Naive B cell (primary cell): ENCODE data around the gene BRPF1. TPM values are rescaled to one million over a fixed set of nuclear protein-coding genes. Genes with fewer than 3 reads are reported as not detected.
"Not testable (repeated sequence)": the region's sequence is repeated elsewhere in the genome, so short reads cannot be mapped to it uniquely, and the experiment has no call there.

Source experiments
- ATAC-seq, 2 donors: fragments of 150-1000 bp; cut with Tn5 transposase; 2 replicates each; pipeline ENCODE4 v1.10.0; 2021; ENCODE audit warnings: low read depth in 2 of 2, mild to moderate bottlenecking in 2 of 2, moderate library complexity in 2 of 2
- DNase-seq: peaks from one replicate; pipeline ENCODE4 v3.0.0; 2022
- H3K27ac Mint-ChIP-seq, 6 donors: one replicate each; pipeline ENCODE4 v1.8.0; 2020 to 2022; ENCODE audit warnings: mild to moderate bottlenecking in 6 of 6, mixed read lengths in 6 of 6, moderate library complexity in 5 of 6, inconsistent platforms in 2 of 6
- H3K27me3 Mint-ChIP-seq, 3 donors: one replicate each; pipeline ENCODE4 v1.8.0; 2021 to 2022; ENCODE audit warnings: mixed read lengths in 3 of 3, mild to moderate bottlenecking in 1 of 3
- H3K36me3 Mint-ChIP-seq, 2 donors: one replicate each; pipeline ENCODE4 v1.8.0; 2020 to 2022; ENCODE audit warnings: mixed read lengths in 2 of 2, inconsistent platforms in 1 of 2, mild to moderate bottlenecking in 1 of 2
- H3K4me1 Mint-ChIP-seq, 3 donors: one replicate each; pipeline ENCODE4 v1.8.0; 2020 to 2022; ENCODE audit warnings: mixed read lengths in 3 of 3, inconsistent platforms in 1 of 3, mild to moderate bottlenecking in 1 of 3, moderate library complexity in 1 of 3
- H3K4me3 Mint-ChIP-seq, 8 donors: one replicate each; pipeline ENCODE4 v1.8.0; 2020 to 2022; ENCODE audit warnings: mild to moderate bottlenecking in 8 of 8, mixed read lengths in 8 of 8, moderate library complexity in 8 of 8, inconsistent platforms in 2 of 8
- H3K9me3 Mint-ChIP-seq, 7 donors: one replicate each; pipeline ENCODE4 v1.8.0; 2020 to 2022; ENCODE audit warnings: mixed read lengths in 7 of 7, mild to moderate bottlenecking in 5 of 7, inconsistent platforms in 2 of 7, moderate library complexity in 1 of 7
- polyA plus RNA-seq, 6 donors: library from polyadenylated mRNA; unstranded; fragments of 300-500 nt; fragmentation: Illumina TruSeq; gene quantifications; one replicate each; pipeline ENCODE4 v1.2.3, GENCODE V29; 2021; ENCODE audit warnings: low read depth in 6 of 6

BRPF1 gene
- polyA plus RNA-seq, 6 donors from 2014 or later, result 3.0 to 22.0 (median 9.0) TPM

DNA sequence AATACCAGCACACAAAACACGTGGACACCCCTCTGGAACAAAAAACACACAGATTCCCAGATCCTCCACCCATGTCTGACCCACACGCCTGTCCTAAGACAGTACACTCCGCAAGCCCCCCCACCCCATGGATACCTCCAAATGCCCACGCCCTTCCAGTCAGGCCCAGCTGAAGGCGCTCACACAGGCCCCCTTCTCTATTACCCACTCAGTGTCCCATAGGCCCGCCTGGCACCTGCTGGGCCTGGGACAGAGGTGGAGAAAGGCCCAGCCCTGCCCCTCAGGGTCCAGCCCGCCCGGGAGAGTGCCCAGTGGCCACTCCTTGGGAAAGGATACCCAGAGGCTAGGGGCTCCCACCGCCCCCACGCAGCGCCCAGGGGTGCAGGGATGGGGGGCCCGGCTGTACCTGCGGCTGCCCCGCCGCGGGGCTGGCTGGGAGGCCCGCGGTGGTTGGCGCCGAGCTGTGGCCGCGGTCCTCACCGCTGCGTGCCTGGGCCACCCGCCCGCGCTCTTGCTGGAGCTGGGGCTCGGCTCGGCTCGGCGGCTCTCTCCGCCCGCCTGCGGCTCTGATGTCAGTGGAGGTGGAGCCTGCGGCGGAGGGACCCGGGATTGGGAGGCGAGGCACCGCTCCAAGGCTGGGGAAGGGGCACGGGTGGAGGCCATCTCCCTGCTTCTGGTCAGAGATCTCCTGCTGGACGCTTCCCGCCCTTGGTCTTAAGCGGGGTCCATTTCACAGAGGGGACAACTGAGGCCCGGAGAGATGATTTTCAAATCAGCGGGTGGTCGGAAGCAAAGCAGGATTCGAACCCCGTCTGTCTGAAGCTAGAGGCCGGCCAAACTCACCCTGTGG is 38.1 kb downstream of the BRPF1 start, which contains the start of gene CAMK1:
Gene CAMK1 (minus strand): TSS at position 522 of the 850 bp plus-strand sequence. CDS start 2,198 bp downstream, outside the sequence.
- peaks cover 34 to 43% (median 40%) of the 10 kb centered on the region in 3 donors for H3K4me1 Mint-ChIP-seq
- H3K4me3 Mint-ChIP-seq, result peak within 1 kb of the TSS; percentile 64 to 93 (median 75)
- peaks cover 0 to 17% (median 11%) of the 10 kb centered on the region in 3 donors for H3K27me3 Mint-ChIP-seq

GRCh38 chr3:9770276-9770812 is 38.8 kb downstream of the BRPF1 start:
- Mint-ChIP-seq H3K27ac (peak overlapping the region in 1 of 6 donors; percentile 44), H3K4me1 (peaks cover 36 to 43% (median 40%) of the 10 kb centered on the region in 3 donors), H3K36me3 (no peaks in the 10 kb centered on the region), H3K9me3 (no peaks in the 10 kb centered on the region), H3K27me3 (peaks cover 0 to 17% (median 11%) of the 10 kb centered on the region in 3 donors), H3K4me3 (peak overlapping the region in 7 of 8 donors; percentile 59 to 85 (median 75))
- ATAC-seq (no peak), DNase-seq (no peak)

More for the DNA sequence above, 38.1 kb downstream of the BRPF1 start, which contains the start of gene CAMK1:
- Mint-ChIP-seq H3K9me3 (no peaks in the 10 kb centered on the region), H3K36me3 (no peaks in the 10 kb centered on the region), H3K27ac (peak within 1 kb of the TSS in 4 of 6 donors; percentile 22 to 57 (median 40))
- ATAC-seq, result peak; percentile 92 to 95
- DNase-seq, result no peak

- peak overlapping the region in 1 of 6 donors; percentile 57 for H3K27ac Mint-ChIP-seq
- H3K9me3 Mint-ChIP-seq, H3K36me3 Mint-ChIP-seq: not testable (repeated sequence)
Measured at GRCh38 chr3:9771007-9771406, 39.5 kb downstream of the BRPF1 start.

GRCh38 chr3:9776896-9777693 is 45.6 kb downstream of the BRPF1 start:
- H3K9me3 Mint-ChIP-seq, result no peaks in the 10 kb centered on the region
- no peaks in the 10 kb centered on the region for H3K36me3 Mint-ChIP-seq
- ATAC-seq, result no peak
- H3K4me3 Mint-ChIP-seq, result peak overlapping the region in 1 of 8 donors; percentile 2
- DNase-seq, result no peak
- H3K4me1 Mint-ChIP-seq, result peaks cover 36 to 62% (median 51%) of the 10 kb centered on the region in 3 donors
- no peaks in the 10 kb centered on the region for H3K27me3 Mint-ChIP-seq
- H3K27ac Mint-ChIP-seq, result no peak overlapping the region

More at GRCh38 chr3:9771007-9771406, 39.5 kb downstream of the BRPF1 start:
- DNase-seq, ATAC-seq: not testable (repeated sequence)
- peak overlapping the region in 7 of 8 donors; percentile 42 to 85 (median 75) for H3K4me3 Mint-ChIP-seq
- H3K4me1 Mint-ChIP-seq, result peaks cover 37 to 45% (median 39%) of the 10 kb centered on the region in 3 donors
- peaks cover 0 to 17% (median 11%) of the 10 kb centered on the region in 3 donors for H3K27me3 Mint-ChIP-seq

DNA sequence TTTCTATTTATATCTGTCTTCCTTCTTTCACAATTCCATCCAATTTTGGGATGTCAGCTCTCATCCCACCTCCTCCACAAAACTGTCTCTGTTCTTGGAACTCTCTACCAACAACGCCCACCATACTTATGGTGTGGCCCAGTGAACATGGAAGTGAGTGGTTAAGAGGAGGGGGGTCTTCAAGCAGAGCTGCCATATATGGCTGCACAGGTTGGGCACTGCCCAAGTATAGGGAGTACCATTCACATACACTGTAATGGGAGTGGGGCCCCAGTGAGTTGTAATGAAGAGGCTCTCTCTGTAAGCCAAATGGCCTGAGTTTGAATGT is 46.1 kb downstream of the BRPF1 start:
- Mint-ChIP-seq H3K4me3 (no peak overlapping the region), H3K4me1 (peaks cover 41 to 68% (median 57%) of the 10 kb centered on the region in 3 donors), H3K27me3 (no peaks in the 10 kb centered on the region), H3K9me3 (no peaks in the 10 kb centered on the region), H3K27ac (no peak overlapping the region), H3K36me3 (no peaks in the 10 kb centered on the region)
- DNase-seq, result no peak
- ATAC-seq, result no peak

GRCh38 chr3:9778143-9779074 is 46.9 kb downstream of the BRPF1 start:
- DNase-seq (no peak), ATAC-seq (no peak)
- H3K27ac Mint-ChIP-seq, result peak overlapping the region in 5 of 6 donors; percentile 62 to 95 (median 93)
- H3K4me1 Mint-ChIP-seq, result peaks cover 45 to 72% (median 61%) of the 10 kb centered on the region in 3 donors
- H3K4me3 Mint-ChIP-seq, result peak overlapping the region in 7 of 8 donors; percentile 22 to 89 (median 78)
- no peaks in the 10 kb centered on the region for H3K27me3 Mint-ChIP-seq
- no peaks in the 10 kb centered on the region for H3K9me3 Mint-ChIP-seq
- H3K36me3 Mint-ChIP-seq, result no peaks in the 10 kb centered on the region

DNA sequence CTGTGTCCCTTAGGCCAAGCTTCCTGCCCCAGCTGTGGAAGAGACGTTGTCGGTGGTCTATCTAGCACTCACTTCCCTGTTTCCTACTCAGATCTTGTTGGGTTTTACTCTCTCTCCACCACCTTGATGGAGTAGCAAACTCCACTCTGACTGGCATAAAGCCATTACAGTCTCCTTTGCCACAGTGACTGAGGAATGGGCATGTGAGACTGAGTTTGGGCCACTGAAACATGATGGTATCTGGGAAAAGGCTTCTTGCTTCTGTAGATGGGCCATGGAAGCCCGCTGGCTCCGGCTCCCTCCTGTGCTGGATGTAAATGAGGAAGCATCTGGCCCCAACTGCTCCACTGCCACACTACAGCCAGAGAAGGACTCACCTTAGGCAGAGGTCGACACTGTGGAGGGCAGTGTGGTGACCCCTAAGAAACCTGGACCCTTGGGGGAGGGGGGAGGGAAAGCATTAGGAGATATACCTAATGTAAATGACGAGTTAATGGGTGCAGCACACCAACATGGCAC is 47.6 kb downstream of the BRPF1 start:
- H3K27ac Mint-ChIP-seq, result peak overlapping the region in 5 of 6 donors; percentile 89 to 95 (median 93)
- no peaks in the 10 kb centered on the region for H3K9me3 Mint-ChIP-seq
- DNase-seq (no peak), ATAC-seq (no peak)
- no peaks in the 10 kb centered on the region for H3K36me3 Mint-ChIP-seq
- peaks cover 45 to 72% (median 61%) of the 10 kb centered on the region in 3 donors for H3K4me1 Mint-ChIP-seq
- peak overlapping the region; percentile 22 to 89 (median 76) for H3K4me3 Mint-ChIP-seq
- no peaks in the 10 kb centered on the region for H3K27me3 Mint-ChIP-seq

- peak overlapping the region; percentile 89 to 95 (median 94) for H3K27ac Mint-ChIP-seq
- ATAC-seq, result peak; percentile 85
Measured at GRCh38 chr3:9779721-9780457, 48.4 kb downstream of the BRPF1 start.

DNA sequence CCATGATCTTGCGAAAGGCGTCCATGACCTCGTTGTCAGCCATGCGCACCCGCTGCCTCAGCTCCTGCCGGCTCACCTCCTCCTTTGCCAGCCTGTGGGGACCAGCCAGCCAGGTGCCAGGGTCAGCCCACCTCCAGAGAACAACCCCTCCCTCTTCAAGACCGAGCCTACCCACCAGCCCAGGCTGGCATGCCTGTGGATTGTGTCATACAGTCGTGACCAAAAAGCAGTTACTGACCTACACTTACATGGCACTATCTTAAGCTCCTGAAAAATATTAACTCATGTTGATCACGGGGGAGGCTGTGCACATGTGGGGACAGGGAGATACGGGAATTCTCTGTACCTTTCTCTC is 48.9 kb downstream of the BRPF1 start:
- H3K27me3 Mint-ChIP-seq, result no peaks in the 10 kb centered on the region
- H3K4me3 Mint-ChIP-seq, result peak overlapping the region; percentile 44 to 88 (median 80)
- peak overlapping the region; percentile 89 to 95 (median 94) for H3K27ac Mint-ChIP-seq
- peaks cover 45 to 69% (median 61%) of the 10 kb centered on the region in 3 donors for H3K4me1 Mint-ChIP-seq
- no peaks in the 10 kb centered on the region for H3K9me3 Mint-ChIP-seq
- peaks cover 2% of the 10 kb centered on the region in 2 donors for H3K36me3 Mint-ChIP-seq
- DNase-seq, result no peak
- no peak for ATAC-seq

More at GRCh38 chr3:9779721-9780457, 48.4 kb downstream of the BRPF1 start:
- H3K27me3 Mint-ChIP-seq, result no peaks in the 10 kb centered on the region
- no peaks in the 10 kb centered on the region for H3K9me3 Mint-ChIP-seq
- H3K4me1 Mint-ChIP-seq, result peaks cover 45 to 72% (median 61%) of the 10 kb centered on the region in 3 donors
- DNase-seq, result peak; percentile 71
- no peaks in the 10 kb centered on the region for H3K36me3 Mint-ChIP-seq
- H3K4me3 Mint-ChIP-seq, result peak overlapping the region; percentile 61 to 89 (median 80)

DNA sequence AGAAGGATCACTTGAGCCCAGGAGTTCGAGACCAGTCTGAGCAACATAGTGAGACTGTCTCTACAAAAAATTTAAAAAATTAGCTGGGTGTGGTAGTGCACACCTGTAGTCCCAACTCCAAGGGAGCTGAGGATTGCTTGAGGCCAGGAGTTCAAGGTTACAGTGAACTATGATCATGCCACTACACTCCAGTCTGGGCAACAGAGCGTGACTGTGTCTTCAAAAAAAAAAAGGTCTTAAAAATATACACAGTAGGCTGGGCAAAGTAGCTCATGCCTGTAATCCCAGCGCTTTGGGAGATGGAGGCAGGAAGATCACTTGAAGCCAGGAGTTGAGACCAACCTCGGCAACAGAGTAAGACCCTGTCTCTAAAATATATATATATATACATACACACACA is 49.4 kb downstream of the BRPF1 start:
- no peaks in the 10 kb centered on the region for H3K27me3 Mint-ChIP-seq
- no peaks in the 10 kb centered on the region for H3K9me3 Mint-ChIP-seq
- H3K27ac Mint-ChIP-seq, result peak overlapping the region in 4 of 6 donors; percentile 92 to 95 (median 94)
- ATAC-seq, result no peak
- H3K4me1 Mint-ChIP-seq, result peaks cover 45 to 69% (median 60%) of the 10 kb centered on the region in 3 donors
- DNase-seq, result no peak
- peaks cover 5 to 6% of the 10 kb centered on the region in 2 donors for H3K36me3 Mint-ChIP-seq
- H3K4me3 Mint-ChIP-seq, result peak overlapping the region; percentile 44 to 88 (median 80)

GRCh38 chr3:9781551-9781950 is 50.0 kb downstream of the BRPF1 start:
- peaks cover 44 to 63% (median 56%) of the 10 kb centered on the region in 3 donors for H3K4me1 Mint-ChIP-seq
- H3K9me3 Mint-ChIP-seq, result no peaks in the 10 kb centered on the region
- peak overlapping the region in 6 of 8 donors; percentile 35 to 88 (median 74) for H3K4me3 Mint-ChIP-seq
- DNase-seq, result no peak
- H3K27me3 Mint-ChIP-seq, result no peaks in the 10 kb centered on the region
- H3K27ac Mint-ChIP-seq, result peak overlapping the region in 4 of 6 donors; percentile 57 to 95 (median 79)
- H3K36me3 Mint-ChIP-seq, result peaks cover 11 to 12% of the 10 kb centered on the region in 2 donors
- ATAC-seq, result no peak
